ENCODE measurements around the gene C4A. TPM values are rescaled to one million over a fixed set of nuclear protein-coding genes. Genes with fewer than 3 reads are reported as not detected.
"Not testable (repeated sequence)": the region's sequence is repeated elsewhere in the genome, so short reads cannot be mapped to it uniquely, and the experiment has no call there.

The C4A gene
- 0.44 TPM for polyA plus RNA-seq (2013, experiment 1 of 2)
- polyA plus RNA-seq (2013, experiment 2 of 2) = 0.28 TPM

GRCh38 chr6:31981744-31982143 lies at the start of gene C4A:
Gene C4A, plus strand, starts transcription at chr6:31982057. Its CDS starts 51 bp downstream, at chr6:31982108.
- H3K27me3 ChIP-seq (ENCODE audit: insufficient read depth, low read length, poor library complexity); H4K5ac ChIP-seq (ENCODE audit: low read length); H3K9ac ChIP-seq (ENCODE audit: low read length); H3K27ac ChIP-seq (ENCODE audit: low read depth, low read length); H2BK5ac ChIP-seq (ENCODE audit: low read length); H3K79me2 ChIP-seq (ENCODE audit: control insufficient read depth, insufficient read depth, low read length); H3K79me1 ChIP-seq (ENCODE audit: low read length); H3K4me3 ChIP-seq (ENCODE audit: low read length); H2BK15ac ChIP-seq (replicated peaks; ENCODE audit: low read depth); H3K4me1 ChIP-seq (ENCODE audit: control insufficient read depth, low read depth, low read length); H3K4me2 ChIP-seq (ENCODE audit: low read length); H4K8ac ChIP-seq (ENCODE audit: low read depth, low read length); H3K36me3 ChIP-seq (ENCODE audit: control insufficient read depth, insufficient read depth, low read length); H3K4ac ChIP-seq (ENCODE audit: low read depth, low read length); H3K18ac ChIP-seq (ENCODE audit: low read length); H2BK120ac ChIP-seq (ENCODE audit: low read depth, low read length); H3K56ac ChIP-seq (ENCODE audit: low read length); H2AK5ac ChIP-seq (ENCODE audit: low read length); H3K23ac ChIP-seq (ENCODE audit: low read length); DNase-seq: not testable (repeated sequence)
- WGBS (ENCODE audit: extremely low coverage, insufficient coverage, low lambda C conversion rate) = no CpG with 5 or more reads among the region's 7 CpGs

GRCh38 chr6:31932137-31932536 lies 49.7 kb upstream of the C4A start:
- H3K36me3 ChIP-seq (ENCODE audit: control insufficient read depth, insufficient read depth, low read length); H4K5ac ChIP-seq (ENCODE audit: low read length); H3K4me1 ChIP-seq (ENCODE audit: control insufficient read depth, low read depth, low read length); H2AK5ac ChIP-seq (ENCODE audit: low read length); H3K27me3 ChIP-seq (ENCODE audit: insufficient read depth, low read length, poor library complexity); H2BK15ac ChIP-seq (replicated peaks; ENCODE audit: low read depth); DNase-seq; H3K79me2 ChIP-seq (ENCODE audit: control insufficient read depth, insufficient read depth, low read length); H3K4ac ChIP-seq (ENCODE audit: low read depth, low read length); H3K27ac ChIP-seq (ENCODE audit: low read depth, low read length); H3K18ac ChIP-seq (ENCODE audit: low read length); H2BK5ac ChIP-seq (ENCODE audit: low read length); H3K23ac ChIP-seq (ENCODE audit: low read length); H2BK120ac ChIP-seq (ENCODE audit: low read depth, low read length); H3K4me2 ChIP-seq (ENCODE audit: low read length); H3K79me1 ChIP-seq (ENCODE audit: low read length); H4K8ac ChIP-seq (ENCODE audit: low read depth, low read length); H3K56ac ChIP-seq (ENCODE audit: low read length); H3K9ac ChIP-seq (ENCODE audit: low read length); H3K4me3 ChIP-seq (ENCODE audit: low read length): not testable (repeated sequence)
- WGBS (ENCODE audit: extremely low coverage, insufficient coverage, low lambda C conversion rate) = no CpG with 5 or more reads among the region's 32 CpGs

- Histone ChIP-seq H3K27me3 (ENCODE audit: insufficient read depth, low read length, poor library complexity) (no peaks in the 10 kb centered on the region), H2BK120ac (ENCODE audit: low read depth, low read length) (no peak overlapping the region), H3K79me1 (ENCODE audit: low read length) (no peaks in the 10 kb centered on the region), H4K5ac (ENCODE audit: low read length) (no peak overlapping the region), H3K27ac (ENCODE audit: low read depth, low read length) (no peak overlapping the region), H2AK5ac (ENCODE audit: low read length) (no peak overlapping the region), H3K4me2 (ENCODE audit: low read length) (no peak overlapping the region), H3K4me3 (ENCODE audit: low read length) (no peak overlapping the region), H3K4ac (ENCODE audit: low read depth, low read length) (no peak overlapping the region), H3K23ac (ENCODE audit: low read length) (no peak overlapping the region), H4K8ac (ENCODE audit: low read depth, low read length) (no peak overlapping the region), H3K4me1 (ENCODE audit: control insufficient read depth, low read depth, low read length) (no peaks in the 10 kb centered on the region), H2BK15ac (replicated peaks; ENCODE audit: low read depth) (no peak overlapping the region), H3K9ac (ENCODE audit: low read length) (no peak overlapping the region), H3K36me3 (ENCODE audit: control insufficient read depth, insufficient read depth, low read length) (no peaks in the 10 kb centered on the region), H3K56ac (ENCODE audit: low read length) (no peak overlapping the region), H3K18ac (ENCODE audit: low read length) (no peak overlapping the region), H3K79me2 (ENCODE audit: control insufficient read depth, insufficient read depth, low read length) (no peaks in the 10 kb centered on the region), H2BK5ac (ENCODE audit: low read length) (no peak overlapping the region)
- no CpG with 5 or more reads among the region's 19 CpGs for WGBS (ENCODE audit: extremely low coverage, insufficient coverage, low lambda C conversion rate)
- no peak for DNase-seq
Observed at GRCh38 chr6:31933537-31933936, 48.3 kb upstream of the C4A start.

- Histone ChIP-seq H3K36me3 (ENCODE audit: control insufficient read depth, insufficient read depth, low read length) (no peaks in the 10 kb centered on the region), H4K8ac (ENCODE audit: low read depth, low read length) (no peak overlapping the region), H3K4me3 (ENCODE audit: low read length) (no peak overlapping the region), H3K9ac (ENCODE audit: low read length) (no peak overlapping the region), H2BK15ac (replicated peaks; ENCODE audit: low read depth) (no peak overlapping the region), H4K5ac (ENCODE audit: low read length) (no peak overlapping the region), H3K27ac (ENCODE audit: low read depth, low read length) (no peak overlapping the region), H3K18ac (ENCODE audit: low read length) (no peak overlapping the region), H3K4ac (ENCODE audit: low read depth, low read length) (no peak overlapping the region), H2BK120ac (ENCODE audit: low read depth, low read length) (no peak overlapping the region), H2AK5ac (ENCODE audit: low read length) (no peak overlapping the region), H3K79me1 (ENCODE audit: low read length) (no peaks in the 10 kb centered on the region), H3K79me2 (ENCODE audit: control insufficient read depth, insufficient read depth, low read length) (no peaks in the 10 kb centered on the region), H3K23ac (ENCODE audit: low read length) (no peak overlapping the region), H3K4me1 (ENCODE audit: control insufficient read depth, low read depth, low read length) (no peaks in the 10 kb centered on the region), H3K56ac (ENCODE audit: low read length) (no peak overlapping the region), H3K4me2 (ENCODE audit: low read length) (no peak overlapping the region), H2BK5ac (ENCODE audit: low read length) (no peak overlapping the region), H3K27me3 (ENCODE audit: insufficient read depth, low read length, poor library complexity) (no peaks in the 10 kb centered on the region)
- WGBS (ENCODE audit: extremely low coverage, insufficient coverage, low lambda C conversion rate) = no CpG with 5 or more reads among the region's 3 CpGs
- DNase-seq = no peak
Observed at GRCh38 chr6:31935021-31935420, 46.8 kb upstream of the C4A start.

GRCh38 chr6:31935823-31936222 lies 46.0 kb upstream of the C4A start:
- no CpG with 5 or more reads among the region's 9 CpGs for WGBS (ENCODE audit: extremely low coverage, insufficient coverage, low lambda C conversion rate)
- Histone ChIP-seq H4K5ac (ENCODE audit: low read length) (no peak overlapping the region), H3K4ac (ENCODE audit: low read depth, low read length) (no peak overlapping the region), H2BK120ac (ENCODE audit: low read depth, low read length) (no peak overlapping the region), H3K23ac (ENCODE audit: low read length) (no peak overlapping the region), H3K4me1 (ENCODE audit: control insufficient read depth, low read depth, low read length) (no peaks in the 10 kb centered on the region), H3K4me2 (ENCODE audit: low read length) (no peak overlapping the region), H3K56ac (ENCODE audit: low read length) (no peak overlapping the region), H3K27ac (ENCODE audit: low read depth, low read length) (no peak overlapping the region), H3K27me3 (ENCODE audit: insufficient read depth, low read length, poor library complexity) (no peaks in the 10 kb centered on the region), H2AK5ac (ENCODE audit: low read length) (no peak overlapping the region), H3K79me1 (ENCODE audit: low read length) (no peaks in the 10 kb centered on the region), H4K8ac (ENCODE audit: low read depth, low read length) (no peak overlapping the region), H2BK5ac (ENCODE audit: low read length) (no peak overlapping the region), H3K79me2 (ENCODE audit: control insufficient read depth, insufficient read depth, low read length) (no peaks in the 10 kb centered on the region), H3K4me3 (ENCODE audit: low read length) (no peak overlapping the region), H3K36me3 (ENCODE audit: control insufficient read depth, insufficient read depth, low read length) (no peaks in the 10 kb centered on the region), H2BK15ac (replicated peaks; ENCODE audit: low read depth) (no peak overlapping the region), H3K9ac (ENCODE audit: low read length) (no peak overlapping the region), H3K18ac (ENCODE audit: low read length) (no peak overlapping the region)
- no peak for DNase-seq

- no peak overlapping the region for H2AK5ac ChIP-seq (ENCODE audit: low read length)
- H2BK5ac ChIP-seq (ENCODE audit: low read length) = no peak overlapping the region
- no peaks in the 10 kb centered on the region for H3K4me1 ChIP-seq (ENCODE audit: control insufficient read depth, low read depth, low read length)
- H3K9ac ChIP-seq (ENCODE audit: low read length) = no peak overlapping the region
- peak; percentile 27 for DNase-seq
- H3K79me1 ChIP-seq (ENCODE audit: low read length) = no peaks in the 10 kb centered on the region
- no peak overlapping the region for H3K27ac ChIP-seq (ENCODE audit: low read depth, low read length)
- no peak overlapping the region for H3K18ac ChIP-seq (ENCODE audit: low read length)
- H3K23ac ChIP-seq (ENCODE audit: low read length) = no peak overlapping the region
- no peaks in the 10 kb centered on the region for H3K36me3 ChIP-seq (ENCODE audit: control insufficient read depth, insufficient read depth, low read length)
- H2BK120ac ChIP-seq (ENCODE audit: low read depth, low read length) = no peak overlapping the region
- no peak overlapping the region for H3K4ac ChIP-seq (ENCODE audit: low read depth, low read length)
- no peak overlapping the region for H2BK15ac ChIP-seq (replicated peaks; ENCODE audit: low read depth)
- no peak overlapping the region for H3K4me2 ChIP-seq (ENCODE audit: low read length)
- no CpG with 5 or more reads among the region's 6 CpGs for whole genome bisulfite sequencing (ENCODE audit: extremely low coverage, insufficient coverage, low lambda C conversion rate)
- H3K4me3 ChIP-seq (ENCODE audit: low read length) = no peak overlapping the region
- no peak overlapping the region for H4K5ac ChIP-seq (ENCODE audit: low read length)
- H3K56ac ChIP-seq (ENCODE audit: low read length) = no peak overlapping the region
- no peak overlapping the region for H4K8ac ChIP-seq (ENCODE audit: low read depth, low read length)
- no peaks in the 10 kb centered on the region for H3K27me3 ChIP-seq (ENCODE audit: insufficient read depth, low read length, poor library complexity)
- no peaks in the 10 kb centered on the region for H3K79me2 ChIP-seq (ENCODE audit: control insufficient read depth, insufficient read depth, low read length)
Observed at GRCh38 chr6:31940256-31940664, 41.6 kb upstream of the C4A start.
